LNCaP clone FGC (cell line): ENCODE measurements around the gene NARF.
A peak's percentile ranks its signal among the peaks of the same experiment; 100 is the strongest.

Experiments
- DNase-seq: peaks from one replicate; pipeline ENCODE4 v3.0.0-alpha.2; 2011; ENCODE audit warnings: low read depth
- H3K4me3 ChIP-seq: 2 replicates; pipeline ENCODE4 v1.5.1; 2011; ENCODE audit warnings: mild to moderate bottlenecking, low read depth, low read length, control low read depth
- TF ChIP-seq, protein P1 (sequence below): IDR thresholded peaks from 2 replicates; pipeline ENCODE4 v1.5.1; 2012; ENCODE audit warnings: mild to moderate bottlenecking; ENCODE audit not compliant: control insufficient read depth, insufficient read depth; ENCODE audit errors: extremely low read depth

NARF gene

DNA sequence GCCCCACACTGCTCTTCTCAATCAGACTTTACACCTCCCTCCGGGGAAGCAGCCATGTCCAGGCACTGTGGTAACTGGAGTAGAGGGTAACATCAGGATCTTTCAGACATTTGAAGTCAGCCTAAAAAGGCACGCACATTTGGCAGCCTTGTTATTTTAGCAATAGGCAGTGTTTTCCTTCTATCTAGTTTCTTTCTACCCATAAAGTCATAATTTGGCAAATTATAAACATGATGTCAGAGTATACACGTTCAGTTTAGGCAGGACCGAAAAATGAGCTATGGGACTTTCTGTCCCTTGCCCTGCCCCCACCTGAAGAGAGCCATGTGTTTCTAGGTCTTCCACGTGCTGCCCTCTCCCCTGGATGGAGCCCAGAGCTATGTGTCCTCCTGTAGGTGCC, 21.1 kb downstream of the NARF start:
- H3K4me3 ChIP-seq, result no peak overlapping the region
- no peak for DNase-seq
- TF ChIP-seq, protein P1, sequence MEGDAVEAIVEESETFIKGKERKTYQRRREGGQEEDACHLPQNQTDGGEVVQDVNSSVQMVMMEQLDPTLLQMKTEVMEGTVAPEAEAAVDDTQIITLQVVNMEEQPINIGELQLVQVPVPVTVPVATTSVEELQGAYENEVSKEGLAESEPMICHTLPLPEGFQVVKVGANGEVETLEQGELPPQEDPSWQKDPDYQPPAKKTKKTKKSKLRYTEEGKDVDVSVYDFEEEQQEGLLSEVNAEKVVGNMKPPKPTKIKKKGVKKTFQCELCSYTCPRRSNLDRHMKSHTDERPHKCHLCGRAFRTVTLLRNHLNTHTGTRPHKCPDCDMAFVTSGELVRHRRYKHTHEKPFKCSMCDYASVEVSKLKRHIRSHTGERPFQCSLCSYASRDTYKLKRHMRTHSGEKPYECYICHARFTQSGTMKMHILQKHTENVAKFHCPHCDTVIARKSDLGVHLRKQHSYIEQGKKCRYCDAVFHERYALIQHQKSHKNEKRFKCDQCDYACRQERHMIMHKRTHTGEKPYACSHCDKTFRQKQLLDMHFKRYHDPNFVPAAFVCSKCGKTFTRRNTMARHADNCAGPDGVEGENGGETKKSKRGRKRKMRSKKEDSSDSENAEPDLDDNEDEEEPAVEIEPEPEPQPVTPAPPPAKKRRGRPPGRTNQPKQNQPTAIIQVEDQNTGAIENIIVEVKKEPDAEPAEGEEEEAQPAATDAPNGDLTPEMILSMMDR, result no peak

DNA sequence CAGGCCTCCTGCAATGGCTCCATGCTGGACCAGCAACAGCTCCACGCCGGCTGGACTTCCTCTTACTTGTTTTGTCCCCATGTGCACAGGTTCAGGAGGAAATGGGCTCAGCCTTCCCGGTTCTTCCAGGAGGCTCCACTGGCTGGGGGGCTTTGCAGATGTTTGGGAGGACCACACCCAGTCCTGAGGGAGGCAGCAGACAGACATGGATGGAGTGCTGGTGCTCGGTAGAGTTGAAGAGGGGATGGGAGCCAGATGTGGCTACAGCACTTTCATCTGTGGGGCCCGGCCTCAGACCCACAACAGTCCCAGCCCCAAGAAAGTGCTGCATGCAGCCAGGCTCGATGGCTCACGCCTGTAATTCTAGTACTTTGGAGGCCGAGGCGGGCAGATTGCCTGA, 21.8 kb downstream of the NARF start:
- DNase-seq, result no peak
- no peak overlapping the region for H3K4me3 ChIP-seq
- TF ChIP-seq, protein P1, result no peak

DNA sequence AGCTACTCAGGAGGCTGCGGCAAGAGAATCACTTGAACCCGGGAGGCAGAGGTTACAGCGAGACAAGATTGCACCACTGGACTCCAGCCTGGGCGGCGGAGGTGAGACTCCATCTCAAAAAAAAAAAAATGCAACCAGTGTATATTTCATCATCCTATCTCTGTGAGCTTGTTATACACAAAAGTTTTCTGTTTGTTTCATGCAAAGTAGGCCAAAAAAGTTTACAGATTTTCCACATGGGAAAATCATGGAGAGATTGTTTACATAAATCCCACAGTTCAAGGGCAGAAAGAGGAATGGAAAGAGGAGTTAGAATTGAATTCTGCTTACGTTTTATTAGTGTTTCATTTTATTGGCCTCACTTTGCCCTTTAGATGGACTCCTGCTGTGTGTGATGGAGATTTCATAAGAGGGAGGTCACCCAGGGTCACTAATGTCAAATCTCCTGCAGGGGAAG, 24.7 kb downstream of the NARF start:
- H3K4me3 ChIP-seq, result no peak overlapping the region
- peak; percentile 11 for DNase-seq
- TF ChIP-seq, protein P1, result no peak

DNA sequence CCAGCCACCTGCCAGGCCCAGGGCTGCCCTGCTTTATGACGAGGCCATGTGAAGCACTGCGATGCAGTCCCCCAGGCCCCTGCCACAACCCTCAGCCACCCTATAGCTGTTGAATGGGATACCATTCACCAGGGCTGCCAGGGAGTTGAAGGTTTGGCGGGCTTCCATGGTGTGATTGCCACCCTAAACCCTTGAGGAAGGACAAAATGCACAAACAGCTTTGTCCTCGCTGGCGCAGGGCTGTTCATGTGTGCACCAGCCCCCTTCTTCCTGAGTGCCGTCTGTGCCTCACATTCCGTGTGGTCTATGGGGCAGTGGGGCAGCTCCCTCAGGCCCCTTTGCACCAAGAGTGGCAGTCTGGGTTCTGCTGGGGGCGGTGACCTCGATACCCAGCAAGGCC, 25.3 kb downstream of the NARF start:
- no peak overlapping the region for H3K4me3 ChIP-seq
- TF ChIP-seq, protein P1, result no peak
- DNase-seq, result no peak

DNA sequence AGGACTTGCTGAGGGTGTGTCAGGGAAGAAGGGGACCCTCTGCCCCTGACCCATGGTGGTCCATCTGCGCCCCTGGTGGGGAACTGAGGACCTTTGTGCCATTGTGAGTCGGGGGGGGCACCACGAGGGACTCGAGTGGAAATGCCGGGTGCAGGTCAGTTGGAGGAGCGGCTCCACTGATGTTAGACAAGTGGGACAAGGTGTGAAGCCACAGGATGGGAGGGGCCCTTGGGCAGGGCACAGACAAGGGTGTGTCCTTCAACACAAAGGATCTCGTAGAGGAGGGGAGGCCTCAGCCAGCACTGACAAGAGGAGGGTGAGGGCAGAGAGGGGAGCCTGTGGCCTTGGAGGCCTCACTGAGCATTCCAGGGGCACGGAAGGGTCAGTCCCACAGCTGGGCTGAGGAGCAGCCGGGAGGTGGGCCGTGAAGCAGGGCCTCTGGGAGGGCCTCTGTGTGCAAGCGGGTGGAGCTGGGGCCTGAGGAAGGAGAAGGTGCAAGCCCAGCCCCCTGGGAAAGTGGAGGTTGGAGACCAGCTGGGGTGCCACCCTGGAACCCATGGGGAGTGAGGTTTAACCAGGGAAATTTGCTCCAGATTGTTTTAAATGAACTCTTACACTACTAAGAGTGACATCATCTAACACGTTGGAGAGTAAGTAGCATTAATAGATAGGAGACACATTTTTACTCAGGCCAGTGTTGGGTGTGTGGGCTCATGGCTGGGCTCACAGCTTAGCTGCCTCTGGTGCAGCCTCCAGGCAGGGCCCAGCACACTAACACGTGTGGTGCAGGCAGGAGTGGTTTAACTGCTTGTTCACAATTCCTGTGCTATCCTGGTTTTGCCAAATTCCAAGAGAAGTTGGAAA, 27.9 kb downstream of the NARF start:
- H3K4me3 ChIP-seq, result no peak overlapping the region
- TF ChIP-seq, protein P1, result no peak
- no peak for DNase-seq

DNA sequence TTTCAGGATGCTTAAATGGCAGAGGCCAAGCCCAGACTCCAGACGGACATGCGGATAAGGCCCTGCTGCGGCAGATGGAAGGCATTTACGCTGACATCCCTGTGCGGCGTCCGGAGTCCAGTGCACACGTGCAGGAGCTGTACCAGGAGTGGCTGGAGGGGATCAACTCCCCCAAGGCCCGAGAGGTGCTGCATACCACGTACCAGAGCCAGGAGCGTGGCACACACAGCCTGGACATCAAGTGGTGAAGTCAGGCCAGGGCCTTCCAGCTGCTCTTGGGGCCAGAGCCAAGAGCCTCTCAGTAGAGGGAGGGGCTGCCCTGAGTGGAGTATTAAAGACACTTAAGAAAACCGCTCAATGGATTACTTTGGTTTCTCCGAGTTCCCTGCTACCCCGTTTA, 29.4 kb downstream of the NARF start:
- no peak overlapping the region for H3K4me3 ChIP-seq
- TF ChIP-seq, protein P1, result no peak

DNA sequence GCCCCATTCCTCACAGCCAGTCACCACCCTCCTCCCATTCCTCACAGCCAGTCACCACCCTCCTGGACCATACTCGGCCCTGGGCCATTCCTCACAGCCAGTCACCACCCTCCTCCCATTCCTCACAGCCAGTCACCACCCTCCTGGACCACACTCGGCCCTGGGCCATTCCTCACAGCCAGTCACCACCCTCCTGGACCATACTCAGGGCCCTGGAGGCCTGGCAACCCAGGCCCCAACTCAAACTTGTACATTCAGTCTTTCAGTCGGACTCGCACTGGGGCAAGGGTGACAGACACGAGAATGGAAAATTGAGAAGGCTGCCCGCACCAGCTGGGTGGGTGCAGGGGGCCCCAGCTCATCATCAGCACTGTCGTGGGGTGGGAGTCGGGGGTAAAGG, 30.6 kb downstream of the NARF start:
- H3K4me3 ChIP-seq, result no peak overlapping the region
- TF ChIP-seq, protein P1, result no peak
- no peak for DNase-seq

More for the DNA sequence above, 29.4 kb downstream of the NARF start:
- no peak for DNase-seq
